ENCODE results near the gene HSF4. TPM values are rescaled to one million over a fixed set of nuclear protein-coding genes. Genes with fewer than 3 reads are reported as not detected.

HSF4 gene
- total RNA-seq, 2 experiments from 2014 or later, result 8.1 to 17.0 TPM

DNA sequence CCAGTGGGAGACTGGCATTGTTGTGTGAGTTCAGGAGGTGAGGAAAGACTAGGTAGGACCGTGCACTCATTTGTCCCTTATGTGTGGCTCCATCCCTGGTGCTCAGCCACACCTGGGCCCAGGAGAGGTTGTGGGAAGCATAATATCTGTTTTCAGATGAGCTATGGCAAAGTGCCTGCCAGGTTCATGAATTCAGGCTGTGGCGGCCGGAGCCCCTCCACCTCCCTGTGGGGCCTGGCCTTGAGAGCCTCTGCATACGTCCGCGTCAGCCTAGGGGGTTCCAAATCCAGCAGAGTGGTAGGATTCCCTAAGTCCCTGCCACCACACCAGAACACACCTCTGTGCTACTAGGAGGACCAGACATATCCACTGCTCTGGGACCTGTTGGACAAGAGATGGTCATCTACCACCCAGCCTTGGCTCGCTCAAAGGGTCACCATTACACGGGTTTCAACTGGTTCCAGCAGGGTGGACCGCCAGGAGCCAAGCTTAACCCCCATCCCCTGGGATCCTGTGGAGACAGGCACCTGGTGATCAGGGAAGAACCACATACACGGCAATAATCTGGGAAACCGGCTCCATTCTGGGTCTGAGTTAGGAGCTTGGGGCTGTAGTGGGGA is 15.8 kb upstream of the HSF4 start:
- POLR2A ChIA-PET, result no interaction called here
- no peaks in the 10 kb centered on the region for H3K4me1 ChIP-seq (ENCODE audit: insufficient read depth, low read length, poor library complexity, severe bottlenecking)
- CTCF ChIA-PET (ENCODE audit: unreplicated experiment), result interaction anchor here (0.5 to 0.9 kb wide), 2 partner anchors 9 to 136 kb away, joined by 3 read pairs; no protein-coding TSS in a partner anchor

DNA sequence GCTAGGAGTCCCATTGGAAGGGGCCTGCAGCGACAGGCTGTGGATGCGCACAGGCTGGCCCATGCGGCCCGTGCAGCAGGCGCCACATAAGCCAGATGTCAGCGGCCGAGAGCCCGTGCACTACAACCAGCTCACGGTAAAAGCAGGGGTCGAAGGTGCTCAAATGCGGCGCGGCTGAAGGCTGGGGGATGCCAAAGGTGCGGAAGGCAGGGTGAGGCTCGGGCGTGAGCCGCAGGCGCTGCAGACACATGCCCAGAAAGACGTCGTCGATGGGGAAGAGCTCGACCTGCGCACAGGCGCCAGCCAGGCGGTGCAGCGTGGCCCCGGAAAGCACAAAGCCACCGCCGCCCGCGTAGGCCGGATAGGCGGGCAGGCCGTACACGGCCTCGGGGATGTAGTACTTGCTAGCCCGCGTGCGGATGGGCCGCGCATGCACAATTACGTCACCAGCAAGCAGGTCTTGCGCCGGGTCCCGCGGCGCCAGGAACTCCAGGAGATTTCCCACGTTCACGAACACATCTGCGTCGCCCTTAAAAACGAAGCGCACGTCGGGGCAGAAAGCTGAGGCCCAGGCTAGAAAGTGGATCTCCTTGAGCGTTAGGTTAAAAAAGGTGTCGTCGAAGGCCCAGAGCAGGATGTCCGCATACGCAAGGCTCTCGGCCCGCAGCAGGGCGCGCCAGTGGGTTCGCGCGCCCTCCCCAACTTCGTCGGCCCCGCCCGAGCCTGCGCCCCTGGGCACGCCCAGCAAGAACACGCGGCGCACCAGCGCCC is 15.1 kb upstream of the HSF4 start:
- peaks cover 43% of the 10 kb centered on the region for H3K36me3 ChIP-seq (ENCODE audit: insufficient read depth, low read length)
- no TSS peak for BruUV-seq (replicated peaks)
- H3K4me2 ChIP-seq (ENCODE audit: low read length), result no peak overlapping the region
- no peak for TF ChIP-seq EZH2phosphoT487 (IDR thresholded peaks at IDR 0.05; ENCODE audit: borderline replicate concordance, low read depth, low read length)
- no peak for TF ChIP-seq CTCF (conservative IDR thresholded peaks at IDR 0.05; ENCODE audit: low read length)
- no peaks in the 10 kb centered on the region for H3K4me1 ChIP-seq (ENCODE audit: insufficient read depth, low read length, poor library complexity, severe bottlenecking)
- DNase-seq (ENCODE audit: low spot score), result no peak
- POLR2A ChIA-PET, result no interaction called here
- no peak overlapping the region for H2AFZ ChIP-seq (ENCODE audit: low read length)
- no peaks in the 10 kb centered on the region for H4K20me1 ChIP-seq (ENCODE audit: insufficient read depth, low read length)
- H3K27ac ChIP-seq (ENCODE audit: low read depth, low read length, poor library complexity, severe bottlenecking), result no peak overlapping the region
- H3K9me3 ChIP-seq (ENCODE audit: low read length), result no peaks in the 10 kb centered on the region
- intact Hi-C loops (cut with micrococcal nuclease; ENCODE audit: unreplicated experiment), result no loop called here
- no peaks in the 10 kb centered on the region for H3K9me2 ChIP-seq (ENCODE audit: insufficient read depth, low read length)
- no peaks in the 10 kb centered on the region for H3K79me2 ChIP-seq (ENCODE audit: insufficient read depth, low read depth, low read length)
- CTCF ChIA-PET (ENCODE audit: unreplicated experiment), result interaction anchor here (0.5 to 0.9 kb wide), 2 partner anchors 8 to 137 kb away, joined by 3 read pairs; no protein-coding TSS in a partner anchor
- H3K4me3 ChIP-seq (ENCODE audit: low read depth, low read length, poor library complexity, severe bottlenecking), result no peak overlapping the region

More for the DNA sequence above, 15.8 kb upstream of the HSF4 start:
- no peak overlapping the region for H3K27ac ChIP-seq (ENCODE audit: low read depth, low read length, poor library complexity, severe bottlenecking)
- H3K9me2 ChIP-seq (ENCODE audit: insufficient read depth, low read length), result no peaks in the 10 kb centered on the region
- no peak for DNase-seq (ENCODE audit: low spot score)
- H2AFZ ChIP-seq (ENCODE audit: low read length), result no peak overlapping the region
- no peaks in the 10 kb centered on the region for H4K20me1 ChIP-seq (ENCODE audit: insufficient read depth, low read length)
- intact Hi-C loops (cut with micrococcal nuclease; ENCODE audit: unreplicated experiment), result no loop called here
- H3K36me3 ChIP-seq (ENCODE audit: insufficient read depth, low read length), result peaks cover 49% of the 10 kb centered on the region
- no peak overlapping the region for H3K4me3 ChIP-seq (ENCODE audit: low read depth, low read length, poor library complexity, severe bottlenecking)
- no peak for TF ChIP-seq EZH2phosphoT487 (IDR thresholded peaks at IDR 0.05; ENCODE audit: borderline replicate concordance, low read depth, low read length)
- no peak for TF ChIP-seq CTCF (conservative IDR thresholded peaks at IDR 0.05; ENCODE audit: low read length)
- H3K9me3 ChIP-seq (ENCODE audit: low read length), result no peaks in the 10 kb centered on the region
- H3K4me2 ChIP-seq (ENCODE audit: low read length), result no peak overlapping the region
- H3K79me2 ChIP-seq (ENCODE audit: insufficient read depth, low read depth, low read length), result no peaks in the 10 kb centered on the region
- BruUV-seq (replicated peaks), result no TSS peak
